ENCODE data around the gene ZSWIM4.

The ZSWIM4 gene

DNA sequence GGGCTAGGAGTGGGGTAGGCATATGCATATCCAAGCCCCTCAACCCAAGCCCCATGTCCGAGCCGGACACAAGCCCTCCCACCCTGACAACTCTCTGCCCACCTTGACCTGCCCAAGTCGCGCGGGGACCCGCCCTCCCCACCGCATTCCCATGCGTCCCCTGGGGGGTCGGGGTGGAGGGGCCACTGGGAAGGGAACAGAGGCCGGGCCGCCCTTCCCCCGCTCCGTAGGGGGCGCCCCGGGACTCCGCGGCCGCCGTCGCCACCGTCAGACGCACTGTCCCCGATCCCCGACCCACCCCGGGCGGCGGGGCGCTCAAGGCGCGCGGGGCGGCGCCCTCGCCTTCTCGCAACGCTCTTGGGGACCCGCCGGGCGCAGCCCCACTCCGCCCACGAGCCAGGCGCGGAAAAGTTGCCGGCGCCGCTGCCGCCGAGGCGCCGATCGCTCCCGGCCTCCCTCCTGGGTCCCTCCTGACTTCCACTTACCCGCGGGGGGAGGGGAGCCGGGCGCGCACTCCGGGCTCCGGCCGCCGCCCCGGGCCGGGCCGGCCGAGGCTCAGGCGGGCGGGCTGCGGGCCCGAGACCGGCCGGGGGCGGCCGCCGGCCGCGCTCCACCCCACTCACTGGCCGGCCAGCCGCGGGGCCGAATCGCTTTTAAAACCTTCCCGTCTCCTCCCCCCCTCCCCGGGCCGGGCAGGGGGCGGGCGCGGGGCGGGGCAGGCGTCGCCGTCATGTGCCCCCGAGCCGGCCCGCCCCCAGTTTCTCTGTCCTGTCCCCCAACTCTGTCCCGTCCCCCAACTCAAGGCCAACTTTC lies 47.3 kb downstream of the ZSWIM4 start:
- no peaks in the 10 kb centered on the region for H3K9me3 ChIP-seq
- peaks cover 9 to 74% (median 45%) of the 10 kb centered on the region in 4 donors for H3K4me1 ChIP-seq
- H3K36me3 ChIP-seq = no peaks in the 10 kb centered on the region
- H3K4me3 ChIP-seq = peak overlapping the region; percentile 97 to 99
- H3K27me3 ChIP-seq = no peaks in the 10 kb centered on the region
- peak in 1 of 2 experiments; percentile 12 for TF ChIP-seq CTCF (IDR thresholded peaks at IDR 0.05)
- H3K27ac ChIP-seq = peak overlapping the region; percentile 99
- peak; percentile 89 to 94 for DNase-seq
- intact Hi-C loops (cut with DNase I; ENCODE audit: low total_unique reads) = loop anchor here (10.0 kb wide), 2 partner anchors 688 to 1048 kb away; partner anchors contain the start of genes IER2, JUNB and STX10

DNA sequence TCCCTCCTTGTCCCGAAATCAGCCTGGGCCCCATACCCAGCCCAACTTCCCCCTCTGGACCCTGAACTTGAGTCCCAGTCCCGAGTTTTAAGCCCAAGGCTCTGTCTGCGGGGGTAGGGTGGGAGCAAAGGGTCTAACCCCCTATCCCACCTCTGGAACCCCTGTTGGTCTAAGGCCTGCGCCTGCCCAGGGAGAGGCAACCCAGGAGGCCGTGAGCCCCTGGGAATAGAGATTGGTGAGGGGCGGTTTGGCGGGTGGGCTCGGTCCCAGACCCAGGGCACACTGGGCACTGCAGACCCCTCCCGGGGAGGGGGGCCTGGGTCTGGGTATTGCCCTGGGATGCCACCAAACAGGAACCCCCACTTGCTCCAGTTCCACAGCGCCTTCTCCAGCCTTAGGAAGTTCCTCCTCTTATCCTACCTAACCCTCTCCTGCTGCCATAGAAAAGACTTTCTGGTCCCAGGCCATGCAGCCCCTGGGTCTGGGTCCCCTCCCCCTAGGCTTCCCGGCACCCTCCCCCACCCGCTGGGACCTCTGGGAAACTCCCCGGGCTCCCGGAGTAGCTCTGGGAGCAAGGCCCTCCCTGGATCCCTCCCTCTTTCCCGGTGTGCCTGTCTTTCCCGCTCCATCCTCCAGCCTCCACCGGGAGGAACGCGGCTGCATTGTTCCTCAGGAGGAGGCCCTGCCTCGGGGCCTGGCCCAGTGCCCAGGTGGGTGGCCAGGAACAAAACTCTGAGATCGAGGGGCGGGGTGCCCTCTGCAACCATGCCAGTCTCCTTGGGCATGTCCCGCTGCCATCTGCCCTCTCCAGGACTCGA lies 48.1 kb downstream of the ZSWIM4 start:
- TF ChIP-seq CTCF (IDR thresholded peaks at IDR 0.05) = no peak
- intact Hi-C loops (cut with DNase I; ENCODE audit: low total_unique reads) = loop anchor here (10.0 kb wide), 2 partner anchors 689 to 1049 kb away; partner anchors contain the start of genes IER2, JUNB and STX10
- DNase-seq = peak in 1 of 2 donors; percentile 85

GRCh38 chr19:13844130-13844631 lies 48.9 kb downstream of the ZSWIM4 start:
- no peak for DNase-seq
- Histone ChIP-seq H3K9me3 (no peaks in the 10 kb centered on the region), H3K27me3 (no peaks in the 10 kb centered on the region), H3K27ac (peak overlapping the region; percentile 99), H3K4me3 (no peak overlapping the region), H3K36me3 (no peaks in the 10 kb centered on the region), H3K4me1 (peaks cover 9 to 72% (median 41%) of the 10 kb centered on the region in 4 donors)
- no peak for TF ChIP-seq CTCF (IDR thresholded peaks at IDR 0.05)
- intact Hi-C loops (cut with DNase I; ENCODE audit: low total_unique reads) = loop anchor here (10.0 kb wide), 2 partner anchors 689 to 1049 kb away; partner anchors contain the start of genes IER2, JUNB and STX10

More for the DNA sequence above, 48.1 kb downstream of the ZSWIM4 start:
- Histone ChIP-seq H3K9me3 (no peaks in the 10 kb centered on the region), H3K27ac (peak overlapping the region; percentile 99), H3K36me3 (no peaks in the 10 kb centered on the region), H3K4me1 (peaks cover 9 to 74% (median 41%) of the 10 kb centered on the region in 4 donors), H3K27me3 (no peaks in the 10 kb centered on the region), H3K4me3 (peak overlapping the region; percentile 97 to 99)

GRCh38 chr19:13846557-13847406 lies 51.5 kb downstream of the ZSWIM4 start:
- no peak for TF ChIP-seq CTCF (IDR thresholded peaks at IDR 0.05)
- Histone ChIP-seq H3K9me3 (no peaks in the 10 kb centered on the region), H3K27me3 (no peaks in the 10 kb centered on the region), H3K4me3 (peak overlapping the region; percentile 55 to 63), H3K27ac (peak overlapping the region; percentile 99), H3K36me3 (no peaks in the 10 kb centered on the region), H3K4me1 (peaks cover 9 to 75% (median 63%) of the 10 kb centered on the region in 4 donors)
- intact Hi-C loops (cut with DNase I; ENCODE audit: low total_unique reads) = loop anchor here (10.0 kb wide), 2 partner anchors 692 to 1052 kb away; partner anchors contain the start of genes IER2, JUNB and STX10
- DNase-seq = peak; percentile 91 to 96

All from tibial artery (tissue), 4 donors.